ENCODE data around the gene WNT11.

DNA sequence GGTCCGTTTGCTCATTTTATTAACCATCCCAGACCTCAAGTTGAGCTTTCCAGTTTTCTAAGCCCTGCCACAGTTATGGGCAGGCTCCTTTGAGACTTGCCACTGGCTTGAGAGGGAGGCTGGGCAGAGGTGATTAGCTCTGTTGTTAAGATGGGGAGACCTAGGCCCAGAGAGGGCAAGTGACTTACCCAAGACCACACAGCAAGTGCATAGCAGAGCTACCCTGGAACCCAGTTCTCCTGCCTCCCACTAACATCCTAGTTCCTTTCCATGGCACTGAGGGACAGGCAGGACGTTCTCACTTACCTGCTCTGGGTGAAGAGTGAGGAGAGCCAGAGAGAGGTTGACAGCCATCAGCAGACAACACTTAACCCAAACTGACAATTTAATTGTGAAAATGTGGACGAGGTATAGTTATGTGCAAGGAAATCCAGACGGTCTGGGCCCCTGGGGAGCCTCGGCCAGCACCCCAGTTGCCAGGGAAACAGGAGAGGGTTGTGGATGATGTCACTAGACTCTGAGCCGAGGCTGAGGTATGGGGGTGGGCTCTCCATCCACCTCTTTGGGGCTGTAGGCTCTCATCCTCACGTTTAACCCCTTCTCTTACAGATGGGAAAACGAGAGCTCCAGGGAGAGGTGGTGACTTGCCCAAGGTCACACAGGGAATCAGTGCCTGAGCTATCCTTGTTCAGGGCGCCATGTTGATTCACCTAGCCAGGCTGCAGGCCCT lies 12.3 kb upstream of the WNT11 start:
- TF ChIP-seq, protein P1, sequence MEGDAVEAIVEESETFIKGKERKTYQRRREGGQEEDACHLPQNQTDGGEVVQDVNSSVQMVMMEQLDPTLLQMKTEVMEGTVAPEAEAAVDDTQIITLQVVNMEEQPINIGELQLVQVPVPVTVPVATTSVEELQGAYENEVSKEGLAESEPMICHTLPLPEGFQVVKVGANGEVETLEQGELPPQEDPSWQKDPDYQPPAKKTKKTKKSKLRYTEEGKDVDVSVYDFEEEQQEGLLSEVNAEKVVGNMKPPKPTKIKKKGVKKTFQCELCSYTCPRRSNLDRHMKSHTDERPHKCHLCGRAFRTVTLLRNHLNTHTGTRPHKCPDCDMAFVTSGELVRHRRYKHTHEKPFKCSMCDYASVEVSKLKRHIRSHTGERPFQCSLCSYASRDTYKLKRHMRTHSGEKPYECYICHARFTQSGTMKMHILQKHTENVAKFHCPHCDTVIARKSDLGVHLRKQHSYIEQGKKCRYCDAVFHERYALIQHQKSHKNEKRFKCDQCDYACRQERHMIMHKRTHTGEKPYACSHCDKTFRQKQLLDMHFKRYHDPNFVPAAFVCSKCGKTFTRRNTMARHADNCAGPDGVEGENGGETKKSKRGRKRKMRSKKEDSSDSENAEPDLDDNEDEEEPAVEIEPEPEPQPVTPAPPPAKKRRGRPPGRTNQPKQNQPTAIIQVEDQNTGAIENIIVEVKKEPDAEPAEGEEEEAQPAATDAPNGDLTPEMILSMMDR (IDR thresholded peaks at IDR 0.05; ENCODE audit: poor library complexity, severe bottlenecking), result no peak
- TF ChIP-seq TAF1 (IDR thresholded peaks at IDR 0.05; ENCODE audit: low read depth), result no peak
- no peak for TF ChIP-seq RAD21 (conservative IDR thresholded peaks at IDR 0.05)
- no peak for TF ChIP-seq EZH2 (IDR thresholded peaks at IDR 0.05; ENCODE audit: borderline replicate concordance, insufficient read depth, low read length, poor library complexity, severe bottlenecking)
